Activated CD8-positive, alpha-beta T cell treated with anti-CD3 and anti-CD28 coated beads for 36 hours (primary cell): Measurements from ENCODE around the gene LRP1B. TPM values are rescaled to one million over a fixed set of nuclear protein-coding genes. Genes with fewer than 3 reads are reported as not detected.

Experiments
- ATAC-seq: fragments of 200-7000 bp; cut with Tn5 transposase; one replicate; pipeline ENCODE4 v1.10.0; 2021; ENCODE audit warnings: mild to moderate bottlenecking, moderate library complexity
- CTCF ChIA-PET: fragments of 350-600 bp; sonication (Branson Sonifier 250); formaldehyde crosslinking; loops from one replicate; lab custom pipeline; 2021; ENCODE audit warnings: antibody characterized with exemption; lab: Charles Lee
- POLR2A ChIA-PET: fragments of 350-600 bp; sonication (Branson Sonifier 250); formaldehyde crosslinking; loops from one replicate; lab custom pipeline; 2021; ENCODE audit warnings: antibody characterized with exemption; lab: Charles Lee
- DNase-seq: peaks from one replicate; pipeline ENCODE4 v3.0.0-alpha.2; 2020
- H3K27ac Mint-ChIP-seq: one replicate; pipeline ENCODE4 v1.8.0; 2021; ENCODE audit warnings: mild to moderate bottlenecking, mixed read lengths
- H3K27me3 Mint-ChIP-seq: one replicate; pipeline ENCODE4 v1.8.0; 2021; ENCODE audit warnings: mixed read lengths
- H3K36me3 Mint-ChIP-seq: one replicate; pipeline ENCODE4 v1.8.0; 2021; ENCODE audit warnings: low read depth, mixed read lengths
- H3K4me1 Mint-ChIP-seq: one replicate; pipeline ENCODE4 v1.8.0; 2021; ENCODE audit warnings: low read depth, mixed read lengths
- H3K4me3 Mint-ChIP-seq: one replicate; pipeline ENCODE4 v1.8.0; 2021; ENCODE audit warnings: mild to moderate bottlenecking, moderate library complexity, mixed read lengths
- H3K9me3 Mint-ChIP-seq: one replicate; pipeline ENCODE4 v1.8.0; 2021; ENCODE audit warnings: mixed read lengths
- CTCF ChIP-seq: fragments of 200-600 bp; IDR thresholded peaks from one replicate; pipeline ENCODE4 v1.8.0; 2022; ENCODE audit warnings: antibody characterized with exemption, mild to moderate bottlenecking
- intact Hi-C: fragments of 100-400 bp; cut with micrococcal nuclease; formaldehyde crosslinking; loops from one replicate; pipeline ENCODE4 v1.10.0; 2022
- total RNA-seq, 2 experiments: library from RNA; stranded (reverse); gene quantifications; one replicate each; pipeline ENCODE4 v1.2.3, GENCODE V29; 2021

Gene LRP1B
- total RNA-seq, 2 experiments from 2014 or later: not detected

GRCh38 chr2:140273958-140274357, 1856.9 kb downstream of the LRP1B start:
- ChIA-PET CTCF (no interaction called here), POLR2A (no interaction called here)
- H3K4me1 Mint-ChIP-seq: no peaks in the 10 kb centered on the region
- no peak for TF ChIP-seq CTCF
- no peaks in the 10 kb centered on the region for H3K36me3 Mint-ChIP-seq
- intact Hi-C loops: no loop called here
- H3K27ac Mint-ChIP-seq: no peak overlapping the region
- H3K27me3 Mint-ChIP-seq: no peaks in the 10 kb centered on the region
- peaks cover 19% of the 10 kb centered on the region for H3K9me3 Mint-ChIP-seq
- no peak for ATAC-seq
- no peak for DNase-seq
- H3K4me3 Mint-ChIP-seq: no peak overlapping the region

- ChIA-PET CTCF (no interaction called here), POLR2A (no interaction called here)
- ATAC-seq (no peak), DNase-seq (no peak)
- intact Hi-C loops: no loop called here
- Mint-ChIP-seq H3K4me1 (no peaks in the 10 kb centered on the region), H3K9me3 (peaks cover 17% of the 10 kb centered on the region), H3K27me3 (no peaks in the 10 kb centered on the region), H3K27ac (no peak overlapping the region), H3K36me3 (no peaks in the 10 kb centered on the region), H3K4me3 (no peak overlapping the region)
- no peak for TF ChIP-seq CTCF
These were observed 1857.4 kb downstream of the LRP1B start for GRCh38 chr2:140273408-140273807.

- DNase-seq (no peak), ATAC-seq (no peak)
- no peak overlapping the region for H3K27ac Mint-ChIP-seq
- intact Hi-C loops: no loop called here
- ChIA-PET POLR2A (no interaction called here), CTCF (no interaction called here)
- peaks cover 18% of the 10 kb centered on the region for H3K9me3 Mint-ChIP-seq
- H3K4me1 Mint-ChIP-seq: no peaks in the 10 kb centered on the region
- TF ChIP-seq CTCF: no peak
- H3K27me3 Mint-ChIP-seq: no peaks in the 10 kb centered on the region
- no peaks in the 10 kb centered on the region for H3K36me3 Mint-ChIP-seq
- no peak overlapping the region for H3K4me3 Mint-ChIP-seq
These were observed 1860.6 kb downstream of the LRP1B start for GRCh38 chr2:140270224-140270623.

GRCh38 chr2:140269000-140269399, 1861.8 kb downstream of the LRP1B start:
- no peak overlapping the region for H3K4me3 Mint-ChIP-seq
- H3K27ac Mint-ChIP-seq: no peak overlapping the region
- TF ChIP-seq CTCF: no peak
- ChIA-PET POLR2A (no interaction called here), CTCF (no interaction called here)
- peaks cover 16% of the 10 kb centered on the region for H3K9me3 Mint-ChIP-seq
- H3K27me3 Mint-ChIP-seq: no peaks in the 10 kb centered on the region
- ATAC-seq (no peak), DNase-seq (no peak)
- intact Hi-C loops: no loop called here
- no peaks in the 10 kb centered on the region for H3K4me1 Mint-ChIP-seq
- no peaks in the 10 kb centered on the region for H3K36me3 Mint-ChIP-seq

- DNase-seq (no peak), ATAC-seq (no peak)
- Mint-ChIP-seq H3K9me3 (peaks cover 5% of the 10 kb centered on the region), H3K27ac (no peak overlapping the region), H3K27me3 (no peaks in the 10 kb centered on the region), H3K4me1 (no peaks in the 10 kb centered on the region), H3K36me3 (no peaks in the 10 kb centered on the region), H3K4me3 (no peak overlapping the region)
- POLR2A ChIA-PET: no interaction called here
- intact Hi-C loops: no loop called here
- CTCF ChIA-PET: no interaction called here
- TF ChIP-seq CTCF: no peak
These were observed 1867.9 kb downstream of the LRP1B start for GRCh38 chr2:140262908-140263307.
